NAMALWA (cell line): Measurements from ENCODE around the gene GRIA2.

Experiments used
- DNase-seq: peaks from one replicate; pipeline ENCODE4 v3.0.0-alpha.2; 2015; ENCODE audit warnings: low spot score

The GRIA2 gene

DNA sequence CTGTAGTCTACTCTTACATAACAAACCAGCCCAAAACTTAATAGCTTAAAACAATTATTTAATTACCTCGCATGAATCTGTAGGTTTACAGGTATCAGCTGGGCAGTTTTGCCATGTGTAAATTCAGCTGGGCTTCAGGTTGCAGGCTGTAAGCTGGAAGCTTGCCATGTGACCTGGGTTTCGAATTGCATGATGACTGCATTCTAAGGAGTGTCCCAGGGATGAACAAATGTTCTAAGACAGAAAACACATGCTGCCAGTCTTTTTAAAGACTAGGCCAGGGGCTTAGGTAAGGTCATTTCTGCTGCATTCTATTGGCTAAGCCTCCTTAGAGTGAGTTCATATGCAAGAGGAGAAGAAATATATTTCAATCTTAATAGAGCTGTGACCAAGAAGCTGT, 44.8 kb downstream of the GRIA2 start:
- DNase-seq, result no peak

GRCh38 chr4:157270108-157270507, 49.6 kb downstream of the GRIA2 start:
- no peak for DNase-seq

DNA sequence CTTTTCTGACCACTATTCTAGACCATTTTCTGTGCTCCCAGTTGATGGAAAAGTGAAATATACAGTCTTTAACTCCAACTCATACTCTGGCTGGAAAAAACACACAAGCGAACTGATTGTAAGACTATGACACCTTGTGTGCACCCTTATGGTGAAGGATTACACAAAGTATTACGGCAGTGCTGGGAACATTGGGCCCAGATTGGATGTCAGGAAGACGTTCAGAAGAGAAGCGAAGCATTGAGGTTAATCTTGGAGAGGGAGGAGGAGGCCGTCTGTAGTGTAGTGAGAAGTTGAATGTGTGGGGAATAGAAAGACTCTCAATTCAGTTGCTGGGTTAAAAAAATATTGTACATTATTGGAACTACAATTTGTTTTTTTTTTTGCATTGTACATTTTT, 50.0 kb downstream of the GRIA2 start:
- no peak for DNase-seq

- no peak for DNase-seq
These were observed 50.8 kb downstream of the GRIA2 start for GRCh38 chr4:157271166-157271869.

- no peak for DNase-seq
These were observed 60.1 kb downstream of the GRIA2 start for GRCh38 chr4:157280673-157281072.

GRCh38 chr4:157282019-157282418, 61.5 kb downstream of the GRIA2 start:
- DNase-seq, result no peak

DNA sequence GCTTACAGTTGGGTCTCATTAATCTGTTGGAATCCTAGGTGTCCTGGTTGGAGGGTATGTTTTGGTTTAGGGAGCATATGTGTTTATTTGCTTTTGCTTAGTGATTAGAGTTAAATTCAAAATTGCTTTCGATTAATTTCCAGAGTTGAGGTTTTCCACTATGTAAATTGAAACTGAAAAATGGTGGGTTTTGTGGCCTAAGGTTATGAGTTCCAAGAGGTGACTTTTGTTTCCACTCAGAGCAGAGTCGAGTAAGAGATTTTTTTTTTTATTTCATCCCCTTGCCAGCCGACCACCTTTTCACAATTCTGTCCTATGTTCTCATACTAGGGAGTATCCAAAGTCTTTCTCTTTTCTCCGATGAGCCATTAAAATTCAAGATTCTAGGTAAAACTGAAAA, 66.9 kb downstream of the GRIA2 start:
- DNase-seq, result no peak

- no peak for DNase-seq
These were observed 70.1 kb downstream of the GRIA2 start for GRCh38 chr4:157290622-157291021.

GRCh38 chr4:157291071-157291470, 70.5 kb downstream of the GRIA2 start:
- DNase-seq, result no peak

DNA sequence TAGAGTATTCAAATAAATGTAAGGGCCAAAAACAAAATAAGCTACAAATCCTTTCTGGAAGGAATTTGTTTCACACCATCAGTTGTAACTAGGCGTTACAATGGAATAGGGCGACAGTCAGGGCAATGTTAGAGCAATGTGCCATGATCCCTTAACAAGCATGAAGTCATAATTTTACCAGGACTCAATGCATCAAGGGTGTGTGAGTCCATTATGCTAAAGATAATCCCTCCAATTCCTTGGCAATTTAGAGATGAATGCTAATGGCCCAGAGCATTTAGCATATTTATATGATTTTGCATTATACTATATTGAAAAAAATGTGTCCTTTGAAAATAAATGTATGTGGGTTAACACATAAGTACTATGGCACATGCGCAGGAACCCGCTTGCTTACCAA, 73.1 kb downstream of the GRIA2 start:
- no peak for DNase-seq

- DNase-seq, result no peak
These were observed 74.0 kb downstream of the GRIA2 start for GRCh38 chr4:157294575-157294974.

DNA sequence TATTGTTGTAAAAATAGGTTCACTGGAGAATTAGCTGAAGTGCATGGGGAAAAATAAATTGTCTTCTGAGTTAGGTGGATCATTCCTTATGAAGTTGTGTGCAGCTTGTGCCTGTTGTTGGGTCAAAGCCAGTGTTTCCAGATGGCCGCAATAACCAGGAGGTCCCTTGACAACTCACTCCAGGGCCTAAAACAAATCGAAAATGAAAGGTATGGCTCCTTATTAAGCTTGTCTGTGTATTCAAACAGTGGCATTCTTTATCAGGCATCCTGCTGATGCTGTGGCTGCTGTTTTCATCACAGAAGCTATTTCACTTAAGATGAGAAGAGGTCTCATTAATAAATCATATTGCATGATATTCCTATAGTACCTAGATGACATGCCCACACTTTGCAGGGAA, 80.2 kb downstream of the GRIA2 start:
- no peak for DNase-seq

DNA sequence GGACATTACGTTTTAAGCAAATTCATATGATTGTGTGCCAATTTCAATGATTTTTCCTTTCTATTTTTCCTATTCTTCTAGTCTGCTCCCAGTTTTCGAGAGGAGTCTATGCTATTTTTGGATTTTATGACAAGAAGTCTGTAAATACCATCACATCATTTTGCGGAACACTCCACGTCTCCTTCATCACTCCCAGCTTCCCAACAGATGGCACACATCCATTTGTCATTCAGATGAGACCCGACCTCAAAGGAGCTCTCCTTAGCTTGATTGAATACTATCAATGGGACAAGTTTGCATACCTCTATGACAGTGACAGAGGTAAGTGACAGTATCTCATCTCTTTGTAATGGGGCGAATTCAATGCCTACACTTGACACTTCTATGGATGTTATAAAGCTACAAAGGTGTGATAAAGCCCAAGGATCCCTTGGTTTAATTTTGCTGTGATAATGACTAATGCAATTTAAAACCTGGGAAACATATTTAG, 83.0 kb downstream of the GRIA2 start:
- no peak for DNase-seq

GRCh38 chr4:157304769-157305168, 84.2 kb downstream of the GRIA2 start:
- DNase-seq, result no peak

DNA sequence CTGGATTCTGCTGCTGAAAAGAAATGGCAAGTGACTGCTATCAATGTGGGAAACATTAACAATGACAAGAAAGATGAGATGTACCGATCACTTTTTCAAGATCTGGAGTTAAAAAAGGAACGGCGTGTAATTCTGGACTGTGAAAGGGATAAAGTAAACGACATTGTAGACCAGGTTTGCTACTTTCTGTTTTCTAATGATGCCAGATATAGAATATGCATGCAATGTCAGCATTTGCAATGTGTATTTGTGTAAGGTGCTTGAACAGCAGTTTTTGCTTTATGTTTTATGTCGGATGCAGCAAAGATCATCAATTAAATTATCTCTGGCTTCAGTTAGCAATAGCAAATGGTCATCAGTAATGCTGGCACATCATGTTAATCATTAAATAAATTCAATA, 92.2 kb downstream of the GRIA2 start:
- no peak for DNase-seq

GRCh38 chr4:157314906-157315305, 94.4 kb downstream of the GRIA2 start:
- DNase-seq, result no peak

GRCh38 chr4:157315968-157316367, 95.4 kb downstream of the GRIA2 start:
- no peak for DNase-seq

DNA sequence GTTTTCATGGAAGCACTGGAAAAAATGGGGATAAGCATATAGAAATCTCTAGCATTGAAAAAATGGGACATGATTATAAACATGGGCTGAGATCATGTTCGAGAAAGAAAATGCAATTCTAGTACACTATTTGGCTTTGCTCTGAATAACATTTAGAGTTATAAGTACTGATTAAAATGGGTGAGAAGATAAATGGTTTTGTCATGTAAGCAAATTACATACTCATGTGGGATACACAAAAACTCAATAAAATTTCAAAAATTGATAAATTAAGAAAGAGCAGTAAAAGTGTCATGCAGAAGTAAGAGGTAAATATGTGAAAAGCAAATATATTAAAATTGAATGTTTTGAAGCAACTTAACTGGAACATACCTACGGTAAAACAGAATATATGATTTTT, 99.6 kb downstream of the GRIA2 start:
- no peak for DNase-seq

DNA sequence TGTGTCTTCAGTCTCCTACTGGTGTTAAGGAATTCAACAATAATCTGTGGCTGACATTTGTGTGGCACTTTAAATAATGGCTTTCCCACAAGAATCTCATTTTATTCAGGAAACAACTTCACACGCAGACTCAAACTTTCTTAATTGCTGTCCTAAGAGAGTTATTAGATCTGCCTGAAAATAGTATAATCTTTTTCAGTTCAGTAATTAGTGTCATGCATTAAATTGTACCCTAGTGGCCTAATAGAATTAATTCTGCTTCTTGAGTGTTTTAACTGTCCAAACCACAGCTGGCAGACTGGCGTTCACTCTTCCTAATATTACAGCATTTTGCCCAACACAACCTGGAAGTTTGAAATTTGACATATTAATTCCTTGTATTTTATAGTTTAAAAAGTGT, 107.1 kb downstream of the GRIA2 start:
- no peak for DNase-seq

- no peak for DNase-seq
These were observed 137.4 kb downstream of the GRIA2 start for GRCh38 chr4:157357887-157358286.

DNA sequence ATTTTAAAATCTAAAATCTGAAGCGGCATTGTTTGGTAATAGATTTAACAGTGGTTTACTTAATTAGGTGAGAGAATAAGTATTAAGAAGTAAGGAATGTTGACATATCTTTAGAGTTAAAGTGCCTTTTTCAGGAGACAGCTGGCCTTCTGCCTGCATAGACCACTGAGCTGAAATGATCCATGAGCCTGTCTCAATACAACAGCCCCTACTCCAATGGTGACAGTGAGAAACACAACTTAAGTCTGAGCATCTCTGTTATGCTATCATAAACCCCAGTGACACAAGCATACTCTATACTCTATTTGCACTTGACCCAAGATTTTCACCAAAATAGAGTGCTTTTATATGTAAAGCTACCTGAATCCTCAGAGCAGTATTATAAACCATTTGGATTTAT, 137.9 kb downstream of the GRIA2 start:
- DNase-seq, result no peak

DNA sequence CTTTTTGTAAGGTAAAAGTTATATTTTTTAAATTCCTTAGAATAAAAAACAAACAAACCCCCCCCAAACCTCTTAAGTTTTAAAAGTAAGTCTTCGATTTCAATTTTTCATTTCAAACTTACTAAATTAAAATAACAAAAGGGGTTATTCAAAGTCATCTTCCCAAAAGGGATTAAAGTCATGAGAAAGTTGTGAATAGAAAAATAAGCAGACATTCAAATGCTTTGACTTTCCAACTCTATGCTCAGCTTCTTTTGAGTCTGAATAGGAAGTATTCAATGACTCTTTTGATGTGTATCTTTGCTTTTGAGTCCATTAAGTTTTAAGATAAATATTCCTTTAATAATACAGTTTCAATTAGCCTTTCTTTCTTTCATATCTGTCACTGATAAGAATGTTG, 138.3 kb downstream of the GRIA2 start:
- DNase-seq, result no peak

GRCh38 chr4:157363360-157363759, 142.8 kb downstream of the GRIA2 start:
- DNase-seq, result no peak

DNA sequence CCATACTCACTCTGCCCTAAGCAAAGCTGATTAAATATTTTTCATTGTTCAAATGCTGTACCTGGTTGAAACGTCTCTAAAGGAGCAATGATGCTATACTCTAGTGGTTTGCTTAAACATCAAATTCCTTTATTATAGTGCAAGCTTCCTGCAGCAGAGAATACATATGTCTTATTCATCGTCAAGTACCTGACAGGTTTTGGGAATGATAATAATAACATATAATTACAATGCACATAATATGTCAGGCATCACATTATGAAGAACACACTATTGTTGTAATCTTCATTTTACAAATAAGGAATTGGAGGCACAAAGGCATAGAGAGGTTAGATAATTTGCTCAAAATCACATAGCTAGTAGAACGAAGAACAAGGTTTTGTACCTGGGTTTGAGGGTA, 151.6 kb downstream of the GRIA2 start:
- DNase-seq, result no peak
